Right renal pelvis (tissue), 4 donors: Measurements from ENCODE around the gene CYBB. TPM values are rescaled to one million over a fixed set of nuclear protein-coding genes. Genes with fewer than 3 reads are reported as not detected.
A peak's percentile ranks its signal among the peaks of the same experiment; 100 is the strongest.

Source experiments
- DNase-seq, 4 donors: peaks; one replicate each; pipeline ENCODE4 v3.0.0-alpha.2; 2013; ENCODE audit warnings: low read depth in 4 of 4, low spot score in 3 of 4, missing footprints in 1 of 4
- polyA plus RNA-seq, 4 donors: library from polyadenylated mRNA; unstranded; fragments of 120-200 nt; gene quantifications; one replicate each; pipeline ENCODE4 v1.2.1, GENCODE V29; 2013; ENCODE audit not compliant: insufficient read length in 4 of 4

Gene CYBB
- polyA plus RNA-seq, 4 donors: 7.3 to 13.9 (median 11.9) TPM

GRCh38 chrX:37830371-37830770, 50.5 kb downstream of the CYBB start:
- no peak for DNase-seq

GRCh38 chrX:37834937-37835336, 55.1 kb downstream of the CYBB start:
- no peak for DNase-seq

- DNase-seq: no peak
These were observed 61.1 kb downstream of the CYBB start for GRCh38 chrX:37840931-37841330.

GRCh38 chrX:37844622-37845021, 64.8 kb downstream of the CYBB start:
- no peak for DNase-seq

- DNase-seq: no peak
These were observed 66.3 kb downstream of the CYBB start for GRCh38 chrX:37846141-37846540.

- DNase-seq: no peak
These were observed 66.7 kb downstream of the CYBB start for GRCh38 chrX:37846558-37846933.

GRCh38 chrX:37846934-37847732, 67.3 kb downstream of the CYBB start, which contains the start of gene DYNLT3:
TSS of gene DYNLT3 (minus strand) at chrX:37847571. CDS start at chrX:37847510, 61 bp downstream.
- DNase-seq: peak in 3 of 4 donors; percentile 47 to 60 (median 54)

GRCh38 chrX:37847733-37848197, 67.9 kb downstream of the CYBB start:
- no peak for DNase-seq

GRCh38 chrX:37854148-37854547, 74.3 kb downstream of the CYBB start:
- DNase-seq: no peak

- no peak for DNase-seq
These were observed 74.9 kb downstream of the CYBB start for GRCh38 chrX:37854748-37855147.

- DNase-seq: no peak
These were observed 80.9 kb downstream of the CYBB start for GRCh38 chrX:37860721-37861120.

GRCh38 chrX:37862851-37863250, 83.0 kb downstream of the CYBB start:
- no peak for DNase-seq

Other genes starting within 250 kb of the CYBB start
- under 1 TPM; 0.13 to 0.24 (median 0.18) TPM for gene LANCL3, start 208.4 kb upstream of the CYBB start, polyA plus RNA-seq
- gene XK, start 94.3 kb upstream of the CYBB start, polyA plus RNA-seq: 1 to 10 TPM; 1.2 to 1.6 (median 1.3) TPM
- 10 to 100 TPM; 39.0 to 51.3 (median 49.8) TPM for gene DYNLT3, start 67.5 kb downstream of the CYBB start, polyA plus RNA-seq
- gene SYTL5, start 226.5 kb downstream of the CYBB start, polyA plus RNA-seq: 1 to 10 TPM; 2.6 to 3.3 (median 3.2) TPM